NCI-H1417 (cell line): Measurements from ENCODE around the gene HPCAL1.
"Not testable (repeated sequence)": the region's sequence is repeated elsewhere in the genome, so short reads cannot be mapped to it uniquely, and the experiment has no call there.

ENCODE experiments used
- DNase-seq, 3 experiments: peaks; one replicate each; lab custom pipeline; 2025; lab: John Stamatoyannopoulos, UW

Gene HPCAL1

GRCh38 chr2:10442469-10443126, 139.9 kb downstream of the HPCAL1 start:
- DNase-seq, result not testable (repeated sequence)

- DNase-seq, result peak in 1 of 3 experiments; percentile 10
These were observed 141.8 kb downstream of the HPCAL1 start for GRCh38 chr2:10444463-10444862.

- no peak for DNase-seq
These were observed 143.9 kb downstream of the HPCAL1 start for GRCh38 chr2:10446631-10447030.

- peak; percentile 60 to 91 (median 88) for DNase-seq
These were observed 144.7 kb downstream of the HPCAL1 start for GRCh38 chr2:10447300-10447894.

- DNase-seq, result peak; percentile 99 to 100 (median 100)
These were observed 145.3 kb downstream of the HPCAL1 start, which contains the start of gene ODC1 for GRCh38 chr2:10447895-10448575. TSS of gene ODC1 (minus strand) at chr2:10448327. CDS start at chr2:10445032, 3,295 bp downstream.

- peak; percentile 99 to 100 (median 100) for DNase-seq
These were observed 146.1 kb downstream of the HPCAL1 start for GRCh38 chr2:10448576-10449485.

- DNase-seq, result no peak
These were observed 146.8 kb downstream of the HPCAL1 start for GRCh38 chr2:10449486-10449831.

- DNase-seq, result no peak
These were observed 147.4 kb downstream of the HPCAL1 start for GRCh38 chr2:10449838-10450691.

- DNase-seq, result no peak
These were observed 149.1 kb downstream of the HPCAL1 start for GRCh38 chr2:10451819-10452218.

- peak in 1 of 3 experiments; percentile 23 for DNase-seq
These were observed 149.6 kb downstream of the HPCAL1 start for GRCh38 chr2:10452312-10452711.

- DNase-seq, result peak; percentile 45 to 77 (median 57)
These were observed 150.5 kb downstream of the HPCAL1 start for GRCh38 chr2:10452956-10453904.

- no peak for DNase-seq
These were observed 151.2 kb downstream of the HPCAL1 start for GRCh38 chr2:10453905-10454298.

GRCh38 chr2:10454505-10454904, 151.8 kb downstream of the HPCAL1 start:
- no peak for DNase-seq

- not testable (repeated sequence) for DNase-seq
These were observed 154.5 kb downstream of the HPCAL1 start for GRCh38 chr2:10457195-10457594.

- peak in 1 of 3 experiments; percentile 21 for DNase-seq
These were observed 155.3 kb downstream of the HPCAL1 start for GRCh38 chr2:10457846-10458598.

GRCh38 chr2:10460366-10460796, 157.7 kb downstream of the HPCAL1 start:
- no peak for DNase-seq

GRCh38 chr2:10462178-10463083, 159.7 kb downstream of the HPCAL1 start:
- DNase-seq, result no peak

GRCh38 chr2:10465910-10466309, 163.2 kb downstream of the HPCAL1 start:
- DNase-seq, result no peak
